GM21528 (cell line): Measurements from ENCODE around the gene MAOA.
"Not testable (repeated sequence)": the region's sequence is repeated elsewhere in the genome, so short reads cannot be mapped to it uniquely, and the experiment has no call there.

Experiments
- ATAC-seq: cut with Tn5 transposase; IDR thresholded peaks from one replicate; pipeline ENCODE4 v1.9.1; 2021; ENCODE audit warnings: mild to moderate bottlenecking, moderate library complexity; ENCODE audit not compliant: unreplicated experiment, low FRiP score

MAOA gene

DNA sequence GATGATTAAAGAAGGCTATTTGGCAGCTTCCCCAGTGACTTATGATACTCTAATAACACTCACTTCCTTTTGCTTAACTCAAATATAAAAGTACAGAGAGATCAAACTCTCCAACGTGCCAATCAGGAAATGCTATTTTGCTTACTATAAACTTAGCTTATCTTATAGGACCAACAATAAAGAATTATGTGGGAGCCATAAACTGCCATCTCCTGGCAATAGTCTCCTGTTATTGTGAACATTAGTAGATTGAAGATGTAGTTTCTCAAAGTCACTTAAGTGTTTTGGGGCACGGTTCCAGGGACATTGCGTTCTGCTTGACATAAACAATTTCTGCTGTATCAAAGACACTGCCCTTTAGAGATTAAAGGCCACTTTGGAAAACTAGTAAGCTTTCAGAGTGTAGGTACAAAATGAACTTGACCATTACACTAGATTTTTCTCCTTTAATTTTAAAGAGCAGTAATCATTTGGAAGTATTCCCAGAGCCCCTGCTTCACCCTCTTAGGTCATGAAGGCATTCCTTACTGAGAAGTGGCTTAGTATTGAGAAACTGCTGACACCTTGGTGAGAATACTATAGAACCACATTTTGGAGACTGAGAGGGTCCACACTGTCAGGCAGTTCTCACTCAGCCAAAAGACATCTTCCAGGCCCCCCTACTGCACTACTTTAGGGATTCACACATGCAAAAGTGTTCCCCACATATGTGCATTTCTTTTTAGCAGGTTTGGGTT, 51.9 kb downstream of the MAOA start:
- ATAC-seq: no peak

DNA sequence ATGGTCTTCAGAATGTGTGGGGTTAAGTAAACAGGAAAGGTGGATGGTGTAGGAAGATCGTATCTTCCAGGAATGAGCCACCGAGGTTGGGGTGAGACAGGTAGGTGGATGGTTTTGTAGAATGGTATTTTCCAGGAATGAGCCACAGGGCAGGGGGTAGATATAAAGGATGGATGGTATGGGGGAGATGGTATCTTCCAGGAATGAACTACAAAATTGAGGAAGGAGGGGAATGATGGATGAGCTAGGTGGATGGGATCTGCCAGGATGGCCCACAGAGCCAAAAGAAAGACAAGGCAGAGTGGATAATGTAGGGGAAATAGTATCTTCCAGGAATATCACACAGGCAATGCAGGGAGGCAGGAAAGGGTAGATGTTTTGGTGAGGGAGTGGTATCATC, 60.0 kb downstream of the MAOA start:
- no peak for ATAC-seq

DNA sequence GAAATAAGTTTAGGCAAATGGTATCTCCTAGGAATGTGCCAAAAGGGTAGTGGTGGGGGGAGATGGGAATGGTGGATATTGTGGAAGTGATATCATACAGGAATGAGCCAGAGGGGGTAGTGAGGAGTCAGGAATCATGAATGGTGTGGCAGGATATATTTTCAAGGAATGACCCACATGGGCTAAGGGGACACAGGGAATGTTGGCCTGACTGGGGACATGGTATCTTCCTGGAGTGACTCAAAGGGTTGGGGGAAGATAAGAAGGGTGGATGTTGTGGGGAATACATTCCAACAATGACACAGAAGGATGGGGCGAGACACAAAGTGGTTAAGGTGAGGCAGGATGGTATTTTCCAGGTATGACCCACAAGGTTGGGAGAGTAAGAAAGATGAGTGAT, 60.6 kb downstream of the MAOA start:
- ATAC-seq: no peak

DNA sequence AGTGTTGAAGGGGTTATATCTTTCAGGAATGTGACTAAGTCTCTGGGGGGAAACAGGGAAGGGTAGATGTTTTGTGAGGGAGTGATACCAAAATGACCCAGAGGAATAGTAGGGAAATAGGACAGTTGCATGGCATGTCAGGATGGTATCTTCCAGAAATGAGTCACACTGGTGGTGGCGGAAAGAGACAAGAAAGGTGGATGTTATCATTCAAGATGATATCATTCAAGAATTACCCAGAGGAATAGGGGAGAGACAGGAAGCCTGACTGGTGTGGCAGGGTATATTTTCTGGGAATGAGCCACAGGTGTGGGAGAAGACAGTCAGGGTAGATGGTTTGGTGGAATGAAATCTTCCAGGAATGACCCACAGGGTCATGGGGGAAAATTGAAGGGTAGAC, 61.1 kb downstream of the MAOA start:
- ATAC-seq: no peak

DNA sequence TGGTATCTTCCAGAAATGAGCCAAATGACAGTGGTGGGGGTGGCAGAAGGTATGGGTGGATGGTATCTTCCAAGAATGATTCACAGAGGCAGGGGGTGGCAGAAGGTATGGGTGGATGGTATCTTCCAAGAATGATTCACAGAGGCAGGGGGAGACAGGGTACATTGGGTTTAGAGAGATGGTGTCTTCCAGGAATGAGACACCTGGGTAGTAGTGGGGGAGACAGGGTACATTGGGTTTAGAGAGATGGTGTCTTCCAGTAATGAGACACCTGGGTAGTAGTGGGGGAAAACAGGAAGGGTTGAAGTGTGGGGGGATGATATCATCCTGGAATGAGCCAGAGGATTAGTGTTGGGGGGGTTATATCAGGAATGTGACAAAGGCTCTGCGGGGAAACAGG, 62.0 kb downstream of the MAOA start:
- no peak for ATAC-seq

DNA sequence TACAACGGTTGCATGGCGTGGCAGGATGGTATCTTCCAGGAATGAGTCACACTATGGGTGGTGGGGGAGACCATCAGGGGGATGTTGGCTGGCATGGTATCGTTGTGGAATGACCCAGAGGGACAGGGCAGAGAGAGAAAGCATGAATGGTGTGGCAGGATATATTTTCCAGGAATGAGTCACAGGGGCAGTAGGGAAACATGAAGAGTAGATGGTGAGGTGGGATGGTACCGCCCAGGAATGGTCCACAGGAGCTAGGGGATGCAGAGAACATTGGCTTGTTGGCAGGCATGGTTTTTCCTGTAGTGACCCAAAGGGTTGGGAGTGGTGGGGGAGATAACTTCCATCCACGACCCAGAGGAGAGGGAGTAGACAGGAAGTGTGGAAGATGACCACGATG, 62.4 kb downstream of the MAOA start:
- ATAC-seq: no peak

DNA sequence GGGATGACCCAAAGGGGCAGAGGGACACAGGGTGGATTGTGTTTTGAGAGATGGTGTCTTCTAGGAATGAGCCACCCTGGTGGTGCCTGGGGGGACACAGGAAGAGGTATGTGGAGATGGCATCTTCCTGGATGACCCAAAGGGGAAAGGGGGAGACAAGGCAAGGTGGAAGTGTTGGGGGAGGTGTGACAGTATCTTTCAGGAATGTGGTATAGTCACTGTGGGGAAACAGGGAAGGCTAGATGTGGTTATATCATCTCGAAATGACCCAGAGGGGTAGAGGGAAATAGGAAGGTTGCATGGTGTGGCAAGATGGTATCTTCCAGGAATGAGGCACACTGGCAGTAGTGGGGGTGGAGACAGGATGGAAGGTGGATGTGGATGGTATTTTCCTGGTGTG, 62.9 kb downstream of the MAOA start:
- ATAC-seq: no peak

DNA sequence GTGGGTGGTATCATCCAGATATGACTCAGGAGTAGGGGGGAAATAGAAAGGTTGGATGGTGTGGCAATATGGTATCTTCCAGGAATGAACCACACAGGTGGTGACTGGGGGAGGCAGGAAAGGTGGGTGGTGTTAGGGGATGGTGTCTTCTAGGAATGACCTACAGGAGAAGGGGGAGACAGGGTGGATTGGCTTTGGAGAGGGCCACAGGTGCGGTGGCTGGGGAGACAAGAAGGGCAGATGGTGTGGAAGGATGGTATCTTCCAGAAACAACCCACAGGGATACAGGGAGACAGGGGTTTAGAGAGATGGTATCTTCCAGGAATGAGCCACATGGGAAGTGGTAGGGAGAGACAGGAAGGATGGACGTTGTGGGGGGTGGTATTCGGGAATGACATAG, 64.0 kb downstream of the MAOA start:
- ATAC-seq: no peak

DNA sequence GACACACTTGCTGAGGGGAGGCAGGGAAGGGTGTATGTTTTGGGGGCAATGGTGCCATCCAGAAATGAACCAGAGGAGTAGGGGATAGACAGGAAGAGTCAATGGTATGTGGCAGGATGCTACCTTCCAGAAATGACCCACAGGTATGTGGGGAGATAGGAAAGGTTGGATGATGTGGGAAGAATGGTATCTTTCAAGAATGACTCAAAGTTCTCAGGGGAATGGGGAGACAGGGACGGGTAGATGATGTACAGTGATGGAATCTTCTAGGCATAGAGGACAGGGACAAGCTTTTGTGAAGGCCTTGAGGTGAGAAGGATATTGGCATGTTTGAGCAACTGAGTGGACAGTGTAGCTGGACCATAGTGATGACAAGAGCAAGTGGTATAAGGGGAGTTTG, 64.9 kb downstream of the MAOA start:
- no peak for ATAC-seq

DNA sequence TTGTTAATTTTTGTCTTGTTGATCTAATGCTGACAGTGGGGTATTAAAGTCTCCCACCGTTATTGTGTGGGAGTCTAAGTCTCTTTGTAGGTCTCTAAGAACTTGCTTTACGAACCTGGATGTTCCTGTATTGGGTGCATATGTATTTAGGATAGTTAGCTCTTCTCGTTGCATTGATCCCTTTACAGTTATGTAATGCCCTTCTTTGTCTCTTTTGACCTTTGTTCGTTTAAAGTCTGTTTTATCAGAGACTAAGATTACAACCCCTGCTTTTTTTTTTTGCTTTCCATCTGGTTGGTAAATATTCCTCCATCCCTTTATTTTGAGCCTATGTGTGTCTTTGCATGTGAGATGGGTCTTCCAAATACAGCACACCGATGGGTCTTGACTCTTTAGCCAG, 69.1 kb downstream of the MAOA start:
- ATAC-seq: not testable (repeated sequence)

DNA sequence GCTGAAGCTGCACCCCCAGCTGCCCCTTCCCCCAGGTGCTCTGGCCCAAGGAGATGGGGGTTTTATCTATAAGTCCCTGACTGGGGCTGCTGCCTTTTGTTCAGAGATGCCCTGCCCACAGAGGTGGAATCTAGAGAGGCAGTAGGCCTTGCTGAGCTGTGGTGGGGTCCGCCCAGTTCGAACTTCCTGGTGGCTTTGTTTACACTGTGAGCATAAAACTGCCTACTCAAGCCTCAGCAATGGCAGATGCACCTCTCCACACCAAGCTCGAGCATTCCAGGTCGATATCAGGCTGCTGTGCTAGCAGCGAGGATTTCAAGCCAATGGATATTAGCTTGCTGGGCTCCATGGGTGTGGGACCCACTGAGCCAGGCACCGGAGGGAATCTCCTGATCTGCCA, 71.2 kb downstream of the MAOA start:
- not testable (repeated sequence) for ATAC-seq

DNA sequence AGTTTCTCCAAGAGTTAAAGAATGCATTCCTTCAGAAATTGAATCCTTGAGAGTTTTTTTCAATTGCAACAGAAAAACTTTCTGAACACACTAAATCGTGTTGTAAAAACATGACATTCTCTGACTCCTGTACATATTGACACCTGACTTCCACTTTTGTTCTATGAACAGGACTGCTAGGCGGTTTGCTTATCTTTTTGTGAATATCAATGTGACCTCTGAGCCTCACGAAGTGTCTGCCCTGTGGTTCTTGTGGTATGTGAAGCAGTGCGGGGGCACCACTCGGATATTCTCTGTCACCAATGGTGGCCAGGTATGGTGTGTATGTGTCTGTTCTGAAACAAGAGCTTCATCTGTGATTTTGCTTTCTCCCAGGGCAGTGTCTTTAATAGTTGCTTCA, 71.9 kb downstream of the MAOA start:
- ATAC-seq: no peak

DNA sequence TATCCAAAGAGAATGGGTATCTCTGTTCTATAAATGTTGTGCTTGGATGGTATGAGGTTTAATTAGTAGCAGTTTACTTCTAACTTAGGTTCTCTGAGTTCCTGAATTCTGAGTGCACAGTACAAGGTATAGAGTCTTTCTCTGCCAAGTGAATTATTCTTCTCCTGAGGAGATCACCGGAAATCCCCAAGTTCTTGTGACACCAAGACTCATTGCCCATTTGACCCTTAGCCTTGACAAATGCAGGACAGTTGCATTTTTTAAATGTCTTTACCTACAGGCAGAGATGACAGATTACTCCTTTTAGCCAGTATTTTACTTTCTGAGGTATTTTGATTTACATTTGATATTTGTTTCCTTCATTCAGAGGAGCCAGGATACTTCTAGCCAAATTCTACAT, 72.9 kb downstream of the MAOA start:
- ATAC-seq: no peak

DNA sequence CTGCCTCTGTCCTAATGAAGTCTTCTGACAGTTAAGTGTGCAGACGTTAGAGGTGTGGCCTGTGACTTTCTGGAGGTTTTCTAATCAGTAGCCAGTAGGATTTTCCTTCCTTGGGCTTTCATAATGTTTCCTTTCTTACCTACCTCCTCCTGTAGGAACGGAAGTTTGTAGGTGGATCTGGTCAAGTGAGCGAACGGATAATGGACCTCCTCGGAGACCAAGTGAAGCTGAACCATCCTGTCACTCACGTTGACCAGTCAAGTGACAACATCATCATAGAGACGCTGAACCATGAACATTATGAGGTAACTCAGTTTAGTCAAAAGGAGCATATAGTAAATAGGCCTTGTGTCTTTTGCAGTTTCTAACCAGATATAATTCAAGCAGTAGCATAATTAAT, 75.0 kb downstream of the MAOA start:
- ATAC-seq: no peak

DNA sequence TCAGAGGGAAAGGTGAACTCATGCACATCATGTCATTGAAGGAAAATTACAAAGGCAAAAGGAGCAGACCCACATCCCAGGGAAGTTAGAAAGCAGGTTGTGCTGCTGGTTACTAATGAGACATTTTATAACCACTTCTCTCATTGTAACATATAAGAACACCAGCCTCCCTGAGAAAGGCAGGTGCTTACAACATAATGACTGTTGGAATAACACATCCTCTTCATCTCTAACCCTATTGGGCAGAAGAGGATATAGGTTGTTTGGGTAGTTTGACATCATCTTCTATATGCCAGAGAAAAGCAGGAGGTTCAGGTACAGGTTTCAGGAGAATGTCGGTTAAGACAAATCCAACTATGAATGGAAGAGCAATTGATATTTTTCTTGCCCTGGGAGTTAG, 77.6 kb downstream of the MAOA start:
- no peak for ATAC-seq

DNA sequence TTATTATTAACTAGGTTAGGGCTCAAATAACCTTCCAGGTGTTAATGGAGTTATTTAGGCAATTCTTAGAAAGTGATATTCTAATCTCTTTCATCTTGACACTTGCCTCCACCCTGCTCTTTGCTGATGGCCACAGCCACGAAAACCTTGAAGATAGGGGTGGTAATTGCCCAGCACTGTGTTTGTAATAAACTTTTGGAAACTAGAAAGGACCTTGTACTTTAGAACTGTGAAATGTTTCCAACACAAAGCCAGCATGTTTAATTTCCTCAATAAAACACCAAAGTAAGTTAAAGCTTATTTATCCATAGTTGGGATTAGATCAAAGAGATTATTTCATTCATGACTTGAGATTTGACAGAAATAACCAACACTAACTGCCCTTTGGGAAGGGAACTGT, 78.3 kb downstream of the MAOA start:
- ATAC-seq: no peak

DNA sequence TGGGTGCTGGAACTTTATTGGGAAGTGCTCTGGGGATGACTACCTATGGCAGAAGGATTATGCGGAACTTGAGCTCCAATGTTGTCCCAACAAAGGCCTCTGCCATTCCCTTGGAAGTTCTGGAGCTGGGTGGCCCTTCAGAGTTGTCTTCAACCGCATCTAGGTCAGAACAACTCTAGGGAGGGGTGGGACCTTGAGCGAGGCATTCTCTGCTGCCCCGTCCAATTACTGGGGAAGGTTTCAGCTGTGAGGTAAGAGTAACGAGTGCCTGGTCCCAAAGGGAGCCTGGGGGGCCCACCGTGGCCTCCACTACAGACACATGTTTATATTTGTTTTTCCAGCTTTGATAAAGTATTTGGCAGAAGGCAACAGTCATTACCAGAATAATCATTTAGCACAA, 79.4 kb downstream of the MAOA start:
- ATAC-seq: no peak

DNA sequence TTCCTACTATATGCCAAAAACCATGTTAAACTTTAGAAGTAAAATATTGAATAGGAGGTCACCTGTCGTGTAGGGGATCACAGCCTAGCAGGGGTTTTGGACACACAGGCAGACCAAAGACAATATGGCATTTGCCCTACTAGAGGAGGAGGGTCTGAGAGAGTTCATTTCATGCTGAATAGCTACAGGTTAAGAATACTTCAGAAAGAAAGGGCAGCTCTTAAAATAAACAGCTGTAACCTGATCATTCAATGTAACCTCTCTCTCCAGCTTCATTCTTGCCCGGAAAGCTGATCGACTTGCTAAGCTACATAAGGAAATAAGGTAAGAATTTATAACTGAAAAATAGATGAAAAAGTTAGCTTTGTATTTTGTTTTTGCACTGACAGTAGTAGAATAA, 79.9 kb downstream of the MAOA start:
- ATAC-seq: no peak

DNA sequence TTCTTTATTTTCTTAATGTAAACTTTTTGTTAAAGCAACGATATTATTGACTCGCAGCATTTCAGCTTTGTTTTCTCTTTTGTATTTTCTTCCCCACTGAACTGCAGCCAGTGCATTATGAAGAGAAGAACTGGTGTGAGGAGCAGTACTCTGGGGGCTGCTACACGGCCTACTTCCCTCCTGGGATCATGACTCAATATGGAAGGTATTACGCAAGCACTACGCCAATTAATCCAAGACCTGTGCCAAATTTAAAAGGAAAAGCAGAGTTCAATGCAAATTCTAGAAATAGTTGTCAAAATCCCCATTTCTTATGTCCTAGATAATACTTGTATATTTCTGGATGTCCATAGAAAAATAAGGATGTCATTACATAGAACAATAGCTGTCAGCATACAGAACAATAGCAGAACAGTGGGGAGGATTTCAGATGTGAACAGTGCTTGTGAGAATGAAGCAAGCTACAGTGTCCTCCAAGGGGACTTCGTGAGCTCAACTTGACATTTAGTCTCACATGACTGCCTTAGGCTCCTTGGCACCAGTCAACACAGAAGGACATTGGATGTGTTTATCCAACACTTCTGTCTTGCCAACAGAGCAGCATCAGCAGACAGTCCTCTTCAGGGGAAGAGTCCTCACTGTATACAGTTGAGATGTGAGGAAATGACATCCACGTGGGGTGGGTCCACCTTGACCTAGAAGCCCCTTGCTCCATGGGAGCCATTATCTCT, 85.9 kb downstream of the MAOA start:
- ATAC-seq: no peak

DNA sequence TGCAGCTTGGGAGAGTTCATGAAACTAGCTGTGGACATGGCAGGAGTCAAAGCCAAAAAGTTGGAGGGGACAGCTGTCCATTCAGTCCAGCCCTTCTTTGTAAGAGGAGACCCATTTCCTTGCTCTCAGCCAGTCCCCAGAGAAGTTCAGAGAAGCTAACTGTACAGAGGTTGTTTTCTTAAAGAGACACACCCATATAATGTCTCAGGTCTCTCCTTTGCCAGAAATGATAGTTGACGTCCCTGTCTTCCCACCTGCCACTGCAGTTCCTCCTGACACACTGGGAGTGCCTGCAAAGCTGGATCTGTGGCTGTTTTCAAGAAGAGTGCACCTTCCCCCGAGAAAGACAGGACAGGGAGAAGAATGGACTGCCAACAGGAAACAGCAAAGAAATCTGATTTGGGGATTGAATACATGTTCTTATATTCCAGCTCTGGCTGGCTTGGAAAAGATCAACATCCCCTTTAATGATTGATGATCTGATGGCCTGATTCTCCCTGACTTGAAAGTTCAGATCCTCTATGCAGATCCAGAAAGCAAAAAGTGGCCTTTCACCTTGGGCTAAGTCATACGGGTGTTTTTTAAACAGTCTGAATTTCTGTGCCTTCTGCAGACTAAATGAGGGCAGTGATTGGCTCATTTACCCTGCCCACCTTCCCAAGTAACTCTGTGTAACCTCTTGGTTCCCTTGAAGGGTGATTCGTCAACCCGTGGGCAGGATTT, 87.2 kb downstream of the MAOA start:
- no peak for ATAC-seq

DNA sequence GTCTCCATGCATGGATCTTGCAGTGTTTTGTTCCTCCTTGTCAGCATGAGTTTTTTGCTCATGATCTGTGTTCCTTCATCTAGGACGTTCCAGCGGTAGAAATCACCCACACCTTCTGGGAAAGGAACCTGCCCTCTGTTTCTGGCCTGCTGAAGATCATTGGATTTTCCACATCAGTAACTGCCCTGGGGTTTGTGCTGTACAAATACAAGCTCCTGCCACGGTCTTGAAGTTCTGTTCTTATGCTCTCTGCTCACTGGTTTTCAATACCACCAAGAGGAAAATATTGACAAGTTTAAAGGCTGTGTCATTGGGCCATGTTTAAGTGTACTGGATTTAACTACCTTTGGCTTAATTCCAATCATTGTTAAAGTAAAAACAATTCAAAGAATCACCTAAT, 88.2 kb downstream of the MAOA start:
- ATAC-seq: no peak
